Non-pigmented ciliary epithelial cell (primary cell): Measurements from ENCODE around the gene KLF1.
"Not testable (repeated sequence)": the region's sequence is repeated elsewhere in the genome, so short reads cannot be mapped to it uniquely, and the experiment has no call there.

Source experiments
- DNase-seq: peaks from one replicate; pipeline ENCODE4 v3.0.0-alpha.2; 2010; ENCODE audit warnings: low read depth

Gene KLF1

GRCh38 chr19:12867120-12868099, 19.6 kb downstream of the KLF1 start:
- no peak for DNase-seq

- DNase-seq, result no peak
These were observed 20.4 kb downstream of the KLF1 start for GRCh38 chr19:12866416-12867119.

- no peak for DNase-seq
These were observed 21.1 kb downstream of the KLF1 start for GRCh38 chr19:12865746-12866415.

- no peak for DNase-seq
These were observed 22.0 kb downstream of the KLF1 start for GRCh38 chr19:12864721-12865715.

- no peak for DNase-seq
These were observed 22.9 kb downstream of the KLF1 start for GRCh38 chr19:12864143-12864542.

GRCh38 chr19:12859546-12859945, 27.5 kb downstream of the KLF1 start:
- no peak for DNase-seq

GRCh38 chr19:12858041-12858928, 28.7 kb downstream of the KLF1 start:
- DNase-seq, result no peak

GRCh38 chr19:12856653-12857052, 30.3 kb downstream of the KLF1 start:
- no peak for DNase-seq

GRCh38 chr19:12847159-12848139, 39.6 kb downstream of the KLF1 start:
- no peak for DNase-seq

GRCh38 chr19:12846613-12847012, 40.4 kb downstream of the KLF1 start:
- DNase-seq, result not testable (repeated sequence)

GRCh38 chr19:12843999-12844732, 42.8 kb downstream of the KLF1 start:
- DNase-seq, result no peak

GRCh38 chr19:12843328-12843727, 43.7 kb downstream of the KLF1 start:
- DNase-seq, result no peak

GRCh38 chr19:12842511-12842910, 44.5 kb downstream of the KLF1 start:
- no peak for DNase-seq

- no peak for DNase-seq
These were observed 45.9 kb downstream of the KLF1 start for GRCh38 chr19:12841094-12841493.

- peak; percentile 19 for DNase-seq
These were observed 46.6 kb downstream of the KLF1 start for GRCh38 chr19:12840091-12841079.

GRCh38 chr19:12838886-12839756, 47.9 kb downstream of the KLF1 start:
- no peak for DNase-seq
